Measurements from ENCODE around the gene DOCK10. TPM values are rescaled to one million over a fixed set of nuclear protein-coding genes. Genes with fewer than 3 reads are reported as not detected.

The DOCK10 gene
- total and polyA plus RNA-seq, 3 donors from 2014 or later = 2.9 to 20.2 (median 11.4) TPM

DNA sequence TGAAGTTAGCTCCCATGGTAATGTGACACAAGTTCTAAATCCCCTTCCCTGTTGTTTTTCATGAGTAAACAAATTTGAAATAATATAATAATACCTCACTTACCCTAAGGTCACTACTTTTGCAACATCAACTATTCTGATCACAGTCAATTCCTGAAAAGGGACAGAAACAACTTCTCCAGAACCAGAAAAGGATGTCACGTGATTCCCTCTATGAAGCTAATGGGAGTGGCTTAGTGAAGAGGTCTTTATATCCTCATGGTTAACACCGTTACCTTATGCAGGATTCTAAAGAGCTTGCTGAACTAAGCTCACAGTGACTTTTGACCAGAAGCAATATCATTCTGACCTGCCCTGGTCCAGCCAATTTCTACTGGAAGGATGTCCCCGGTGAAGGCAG, 51.6 kb downstream of the DOCK10 start:
- Histone ChIP-seq H3K27me3 (no peaks in the 10 kb centered on the region), H3K27ac (no peak overlapping the region), H3K4me1 (no peaks in the 10 kb centered on the region), H3K4me3 (no peak overlapping the region), H3K9me3 (no peaks in the 10 kb centered on the region), H3K36me3 (ENCODE audit: low read depth, missing control alignments) (no peaks in the 10 kb centered on the region)
- no peak for DNase-seq
- intact Hi-C loops (cut with DNase I; ENCODE audit: low total_unique reads) = no loop called here
- no peak for TF ChIP-seq POLR2A (IDR thresholded peaks at IDR 0.05)
- TF ChIP-seq CTCF (IDR thresholded peaks at IDR 0.05) = no peak
- 82 to 91% methylated on average over 3 of the region's 3 CpGs for WGBS, 2 donors

GRCh38 chr2:224987733-224988132, 54.5 kb downstream of the DOCK10 start:
- intact Hi-C loops (cut with DNase I; ENCODE audit: low total_unique reads) = no loop called here
- WGBS, 2 donors = 88 to 95% methylated on average over 4 of the region's 4 CpGs
- no peaks in the 10 kb centered on the region for H3K27me3 ChIP-seq
- no peaks in the 10 kb centered on the region for H3K4me1 ChIP-seq
- DNase-seq = no peak
- H3K9me3 ChIP-seq = no peaks in the 10 kb centered on the region
- no peak overlapping the region for H3K4me3 ChIP-seq
- no peaks in the 10 kb centered on the region for H3K36me3 ChIP-seq (ENCODE audit: low read depth, missing control alignments)
- TF ChIP-seq CTCF (IDR thresholded peaks at IDR 0.05) (no peak), POLR2A (IDR thresholded peaks at IDR 0.05) (no peak)
- no peak overlapping the region for H3K27ac ChIP-seq

- Histone ChIP-seq H3K36me3 (ENCODE audit: low read depth, missing control alignments) (no peaks in the 10 kb centered on the region), H3K27me3 (no peaks in the 10 kb centered on the region), H3K4me1 (no peaks in the 10 kb centered on the region), H3K9me3 (no peaks in the 10 kb centered on the region), H3K4me3 (no peak overlapping the region), H3K27ac (no peak overlapping the region)
- TF ChIP-seq POLR2A (IDR thresholded peaks at IDR 0.05) = no peak
- no peak for TF ChIP-seq CTCF (IDR thresholded peaks at IDR 0.05)
- no peak for DNase-seq
- intact Hi-C loops (cut with DNase I; ENCODE audit: low total_unique reads) = no loop called here
- 85 to 94% methylated on average over 1 of the region's 1 CpG for WGBS, 2 donors
These were observed 55.8 kb downstream of the DOCK10 start for GRCh38 chr2:224986477-224986876.

DNA sequence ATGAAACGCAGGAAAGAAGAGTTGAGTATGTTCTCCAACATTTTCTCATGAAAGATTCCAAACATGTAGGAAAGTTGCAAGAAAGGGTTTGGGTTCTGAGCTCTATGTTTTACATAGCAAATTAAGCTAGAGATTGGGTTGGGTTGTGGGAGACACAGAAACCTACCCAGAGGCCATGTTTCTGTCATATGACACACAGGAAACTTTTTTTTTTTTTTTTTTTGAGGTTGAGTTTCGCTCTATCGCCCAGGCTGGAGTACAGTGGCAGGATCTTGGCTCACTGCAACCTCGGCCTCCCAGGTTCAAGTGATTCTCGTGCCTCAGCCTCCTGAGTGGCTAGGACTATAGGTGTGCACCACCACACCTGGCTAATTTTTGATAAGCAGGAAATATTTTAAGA, 57.6 kb downstream of the DOCK10 start:
- Histone ChIP-seq H3K4me3 (no peak overlapping the region), H3K27me3 (no peaks in the 10 kb centered on the region), H3K4me1 (no peaks in the 10 kb centered on the region), H3K36me3 (ENCODE audit: low read depth, missing control alignments) (no peaks in the 10 kb centered on the region), H3K27ac (no peak overlapping the region), H3K9me3 (no peaks in the 10 kb centered on the region)
- DNase-seq = no peak
- WGBS, 2 donors = 69 to 81% methylated on average over 5 of the region's 5 CpGs
- TF ChIP-seq POLR2A (IDR thresholded peaks at IDR 0.05) = no peak
- TF ChIP-seq CTCF (IDR thresholded peaks at IDR 0.05) = no peak
- intact Hi-C loops (cut with DNase I; ENCODE audit: low total_unique reads) = no loop called here

GRCh38 chr2:224983712-224984554, 58.3 kb downstream of the DOCK10 start:
- no peak for DNase-seq
- 15 to 33% methylated on average over 11 of the region's 11 CpGs for WGBS, 2 donors
- Histone ChIP-seq H3K9me3 (no peaks in the 10 kb centered on the region), H3K36me3 (ENCODE audit: low read depth, missing control alignments) (no peaks in the 10 kb centered on the region), H3K27ac (no peak overlapping the region), H3K4me1 (no peaks in the 10 kb centered on the region), H3K4me3 (no peak overlapping the region), H3K27me3 (no peaks in the 10 kb centered on the region)
- TF ChIP-seq CTCF (IDR thresholded peaks at IDR 0.05) = no peak
- TF ChIP-seq POLR2A (IDR thresholded peaks at IDR 0.05) = no peak
- intact Hi-C loops (cut with DNase I; ENCODE audit: low total_unique reads) = no loop called here

Data from testis (tissue), 3 donors.